HepG2 (cell line): ENCODE results near the gene MYL9. TPM values are rescaled to one million over a fixed set of nuclear protein-coding genes. Genes with fewer than 3 reads are reported as not detected.

Experiments
- CREM ChIP-seq, 2 experiments: sonication (generic) in 1 of 2; formaldehyde crosslinking in 1 of 2; IDR thresholded peaks; 2 replicates each; pipeline versions ENCODE4 v1.4.0 to v1.6.1; 2016 to 2020; ENCODE audit warnings: antibody characterized with exemption in 1 of 2, mild to moderate bottlenecking in 1 of 2, missing genetic modification reagents in 1 of 2
- HNF1B ChIP-seq: sonication (generic); formaldehyde crosslinking; IDR thresholded peaks from 2 replicates; pipeline ENCODE4 v1.5.1; 2020; ENCODE audit warnings: mild to moderate bottlenecking, moderate library complexity, missing genetic modification reagents
- IKZF1 ChIP-seq: fragments of 450-650 bp; IDR thresholded peaks from 2 replicates; pipeline ENCODE4 v1.7.1; 2016
- MTERF4 ChIP-seq: sonication (generic); formaldehyde crosslinking; IDR thresholded peaks from 2 replicates; pipeline ENCODE4 v1.8.0; 2023; ENCODE audit warnings: mild to moderate bottlenecking, missing genetic modification reagents
- RAD51 ChIP-seq: fragments of 450-650 bp; IDR thresholded peaks from 2 replicates; pipeline ENCODE4 v1.6.1; 2016; ENCODE audit warnings: borderline replicate concordance
- RNF219 ChIP-seq: sonication (generic); formaldehyde crosslinking; IDR thresholded peaks from 2 replicates; pipeline ENCODE4 v1.5.0; 2020; ENCODE audit warnings: mild to moderate bottlenecking, missing genetic modification reagents
- SPEN ChIP-seq: sonication (generic); formaldehyde crosslinking; IDR thresholded peaks from 2 replicates; pipeline ENCODE4 v1.5.1; 2020; ENCODE audit warnings: low read depth, mild to moderate bottlenecking, missing genetic modification reagents
- TEAD2 ChIP-seq: sonication (generic); formaldehyde crosslinking; IDR thresholded peaks from 2 replicates; pipeline ENCODE4 v1.9.0; 2021; ENCODE audit warnings: missing genetic modification reagents
- THAP8 ChIP-seq: sonication (generic); formaldehyde crosslinking; IDR thresholded peaks from 2 replicates; pipeline ENCODE4 v1.5.1; 2020; ENCODE audit warnings: missing genetic modification reagents, mild to moderate bottlenecking, borderline replicate concordance
- U2AF1 ChIP-seq: fragments of 200-400 bp; formaldehyde crosslinking; optimal IDR thresholded peaks from 2 replicates; pipeline ENCODE3; 2017; ENCODE audit warnings: mild to moderate bottlenecking, low read depth, low read length
- ZBED4 ChIP-seq: sonication (generic); formaldehyde crosslinking; IDR thresholded peaks from 2 replicates; pipeline ENCODE4 v1.4.0; 2020; ENCODE audit warnings: missing genetic modification reagents, borderline replicate concordance
- ZFP36L2 ChIP-seq: sonication (generic); formaldehyde crosslinking; IDR thresholded peaks from 2 replicates; pipeline ENCODE4 v1.4.0; 2020; ENCODE audit warnings: missing genetic modification reagents
- ZNF17 ChIP-seq: sonication (generic); formaldehyde crosslinking; IDR thresholded peaks from 2 replicates; pipeline ENCODE4 v1.5.0; 2020; ENCODE audit warnings: mild to moderate bottlenecking, missing genetic modification reagents
- ZNF329 ChIP-seq: sonication (generic); formaldehyde crosslinking; IDR thresholded peaks from 2 replicates; pipeline ENCODE4 v1.9.0; 2021; ENCODE audit warnings: low read depth, mild to moderate bottlenecking, missing genetic modification reagents
- ZNF691 ChIP-seq: sonication (generic); formaldehyde crosslinking; IDR thresholded peaks from 2 replicates; pipeline ENCODE4 v1.4.0; 2020; ENCODE audit warnings: missing genetic modification reagents, low read depth, mild to moderate bottlenecking, borderline replicate concordance
- ZNF749 ChIP-seq: sonication (generic); formaldehyde crosslinking; IDR thresholded peaks from 2 replicates; pipeline ENCODE4 v1.8.0; 2022; ENCODE audit warnings: mild to moderate bottlenecking, missing genetic modification reagents, moderate library complexity, borderline replicate concordance
- ZNF790 ChIP-seq: sonication (generic); formaldehyde crosslinking; IDR thresholded peaks from 2 replicates; pipeline ENCODE4 v1.8.0; 2022; ENCODE audit warnings: missing genetic modification reagents, mild to moderate bottlenecking, borderline replicate concordance
- polyA plus RNA-seq, 8 experiments: library from polyadenylated mRNA; depleted of rRNA in 3 of 8; stranded (reverse) in 7 of 8; unstranded in 1 of 8; fragments of >200 nt; fragmentation: Illumina TruSeq in 4 of 8; extraction: Trizol in 4 of 8; gene quantifications; 2 replicates each; pipeline versions ENCODE4 v1.2.1 to v1.2.3, GENCODE V29; 2011 to 2016; ENCODE audit warnings: low read depth in 4 of 8, missing spikeins in 1 of 8, mixed read lengths in 1 of 8; ENCODE audit not compliant: insufficient read depth in 1 of 8
- total RNA-seq, 5 experiments: library from RNA; depleted of rRNA; stranded (reverse); fragments of >200 nt; fragmentation: Illumina TruSeq; extraction: Trizol; gene quantifications; 2 replicates each; pipeline ENCODE4 v1.2.3, GENCODE V29; 2016; ENCODE audit warnings: low read depth in 1 of 5

Gene MYL9
- total and polyA plus RNA-seq, 2 of the 13 experiments (the other 11 are each of a cell fraction or from before 2014, with no cell fraction given), result 0.87 to 2.2 TPM

GRCh38 chr20:36571564-36572504 is 30.5 kb downstream of the MYL9 start (continued):
- no peak for TF ChIP-seq THAP8
- TF ChIP-seq RAD51, result no peak
- TF ChIP-seq HNF1B, result no peak
- no peak; the same call in 1 of the 2 replicates for TF ChIP-seq ZNF790 (CRISPR knock-in tag)
- no peak for TF ChIP-seq ZNF691
- TF ChIP-seq ZFP36L2 (CRISPR knock-in tag), result no peak
- TF ChIP-seq MTERF4, result no peak
- TF ChIP-seq ZNF329 (CRISPR knock-in tag), result no peak
- no peak for TF ChIP-seq IKZF1
- TF ChIP-seq U2AF1, result no peak
- TF ChIP-seq SPEN (CRISPR knock-in tag), result peak; percentile 39
- no peak for TF ChIP-seq ZNF17 (CRISPR knock-in tag)
- no peak for TF ChIP-seq CREM (IDR thresholded peaks at IDR 0.05)
- TF ChIP-seq CREM (CRISPR knock-in tag; IDR thresholded peaks at IDR 0.05), result no peak
- TF ChIP-seq ZNF749, result no peak
- no peak for TF ChIP-seq TEAD2 (CRISPR knock-in tag)
- no peak for TF ChIP-seq ZBED4 (CRISPR knock-in tag)
- no peak for TF ChIP-seq RNF219
